HG03159 (cell line): ENCODE results near the gene SRRD.
"Not testable (repeated sequence)": the region's sequence is repeated elsewhere in the genome, so short reads cannot be mapped to it uniquely, and the experiment has no call there.

ENCODE experiments used
- ATAC-seq: cut with Tn5 transposase; IDR thresholded peaks from one replicate; pipeline ENCODE4 v1.9.1; 2021; ENCODE audit warnings: mild to moderate bottlenecking, moderate library complexity; ENCODE audit not compliant: unreplicated experiment

SRRD gene

GRCh38 chr22:26514419-26515161 lies 30.9 kb downstream of the SRRD start:
- no peak for ATAC-seq

GRCh38 chr22:26515931-26516330 lies 32.3 kb downstream of the SRRD start:
- no peak for ATAC-seq

GRCh38 chr22:26516503-26516902 lies 32.8 kb downstream of the SRRD start:
- no peak for ATAC-seq

- ATAC-seq = no peak
These were observed 33.8 kb downstream of the SRRD start for GRCh38 chr22:26517429-26517828.

- no peak for ATAC-seq
These were observed 38.3 kb downstream of the SRRD start for GRCh38 chr22:26522012-26522411.

- ATAC-seq = no peak
These were observed 38.9 kb downstream of the SRRD start for GRCh38 chr22:26522592-26522991.

- ATAC-seq = no peak
These were observed 41.2 kb downstream of the SRRD start for GRCh38 chr22:26524870-26525269.

GRCh38 chr22:26525946-26526564 lies 42.4 kb downstream of the SRRD start:
- ATAC-seq = no peak

- ATAC-seq = no peak
These were observed 43.5 kb downstream of the SRRD start for GRCh38 chr22:26527167-26527566.

- no peak for ATAC-seq
These were observed 44.1 kb downstream of the SRRD start for GRCh38 chr22:26527574-26528465.

- ATAC-seq = not testable (repeated sequence)
These were observed 44.8 kb downstream of the SRRD start for GRCh38 chr22:26528518-26528917.

GRCh38 chr22:26529345-26529744 lies 45.7 kb downstream of the SRRD start:
- no peak for ATAC-seq

GRCh38 chr22:26534171-26534855 lies 50.6 kb downstream of the SRRD start:
- ATAC-seq = no peak

- ATAC-seq = no peak
These were observed 51.4 kb downstream of the SRRD start for GRCh38 chr22:26534874-26535602.

- no peak for ATAC-seq
These were observed 51.9 kb downstream of the SRRD start for GRCh38 chr22:26535603-26535908.

GRCh38 chr22:26536056-26536761 lies 52.5 kb downstream of the SRRD start:
- no peak for ATAC-seq

GRCh38 chr22:26536762-26537134 lies 53.1 kb downstream of the SRRD start:
- ATAC-seq = no peak

GRCh38 chr22:26540119-26540518 lies 56.4 kb downstream of the SRRD start:
- ATAC-seq = no peak

GRCh38 chr22:26541167-26541819 lies 57.6 kb downstream of the SRRD start:
- ATAC-seq = no peak
